ENCODE results near the gene RIC8B. TPM values are rescaled to one million over a fixed set of nuclear protein-coding genes. Genes with fewer than 3 reads are reported as not detected.

The RIC8B gene
- total and polyA plus RNA-seq, 2 of the 8 experiments (the other 6 are each of a cell fraction or from before 2014, with no cell fraction given) = 8.2 to 25.3 TPM

DNA sequence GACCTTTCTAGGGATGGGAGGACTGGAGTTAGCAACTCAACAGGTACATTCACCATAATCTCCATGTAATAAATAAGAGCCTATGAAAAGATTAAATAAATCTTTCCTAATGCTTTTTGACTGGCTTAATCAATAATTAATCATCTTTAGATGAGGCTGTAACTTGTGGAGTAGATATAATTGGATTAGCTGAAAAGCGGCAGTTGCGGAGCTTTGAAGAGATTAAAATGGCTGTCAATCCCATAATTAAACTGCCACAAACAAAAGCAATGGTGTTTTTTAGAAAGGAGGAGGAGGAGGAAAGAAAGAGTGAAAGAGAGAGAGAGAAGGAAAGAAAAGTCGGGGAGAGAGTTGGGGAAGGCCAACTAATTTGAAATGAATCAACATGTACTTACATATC is 110.5 kb downstream of the RIC8B start:
- FAIRE-seq (no peak), DNase-seq (ENCODE audit: low read depth in 1 of 2, low spot score in 2 of 2) (no peak)
- no peak overlapping the region for H2BK20ac ChIP-seq (ENCODE audit: low read length)
- H3K79me1 ChIP-seq (ENCODE audit: low read depth, low read length) = no peaks in the 10 kb centered on the region
- no peaks in the 10 kb centered on the region for H4K20me1 ChIP-seq (replicated peaks in 1 of 2; ENCODE audit: control insufficient read depth in 1 of 2, insufficient read depth in 2 of 2, low read length in 2 of 2)
- H3K23me2 ChIP-seq (ENCODE audit: low read depth, low read length) = no peaks in the 10 kb centered on the region
- no peak overlapping the region for H2BK5ac ChIP-seq (ENCODE audit: low read depth, low read length)
- no peak overlapping the region for H2BK15ac ChIP-seq (ENCODE audit: low read length)
- H3K14ac ChIP-seq (ENCODE audit: insufficient read length) = no peak overlapping the region
- TF ChIP-seq RFX5 (IDR thresholded peaks at IDR 0.05; ENCODE audit: borderline replicate concordance, low read depth, low read length) (no peak), SUZ12 (IDR thresholded peaks at IDR 0.05; ENCODE audit: low read length) (no peak), HDAC2 (IDR thresholded peaks at IDR 0.05; ENCODE audit: borderline replicate concordance in 1 of 2, low read depth in 2 of 2, low read length in 2 of 2) (no peak)
- TF ChIP-seq, protein P1, sequence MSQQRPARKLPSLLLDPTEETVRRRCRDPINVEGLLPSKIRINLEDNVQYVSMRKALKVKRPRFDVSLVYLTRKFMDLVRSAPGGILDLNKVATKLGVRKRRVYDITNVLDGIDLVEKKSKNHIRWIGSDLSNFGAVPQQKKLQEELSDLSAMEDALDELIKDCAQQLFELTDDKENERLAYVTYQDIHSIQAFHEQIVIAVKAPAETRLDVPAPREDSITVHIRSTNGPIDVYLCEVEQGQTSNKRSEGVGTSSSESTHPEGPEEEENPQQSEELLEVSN (IDR thresholded peaks at IDR 0.05) = no peak
- no peak overlapping the region for H3K18ac ChIP-seq (ENCODE audit: extremely low read depth, low read length)
- no peak overlapping the region for H3K56ac ChIP-seq (replicated peaks; ENCODE audit: insufficient read length, low read depth, low read length)
- no peak overlapping the region for H2AFZ ChIP-seq (ENCODE audit: low read length)
- ChIA-PET CTCF (ENCODE audit: partially characterized antibody) (interaction anchor here (0.9 to 3.0 kb wide), 4 partner anchors 8 to 161 kb away, joined by 3 to 6 read pairs (median 4); no protein-coding TSS in a partner anchor), POLR2A (ENCODE audit: partially characterized antibody) (interaction anchor here (1.0 kb wide), 1 partner anchor 45 kb away, joined by 3 read pairs; no protein-coding TSS in a partner anchor)
- H3K23ac ChIP-seq (ENCODE audit: insufficient read length) = no peak overlapping the region
- H3K9me3 ChIP-seq (ENCODE audit: insufficient read depth in 2 of 2, low read depth in 1 of 2, low read length in 1 of 2) = no peaks in the 10 kb centered on the region
- no peak overlapping the region for H2BK120ac ChIP-seq (replicated peaks; ENCODE audit: low read depth, low read length)
- no peak overlapping the region for H3K4me3 ChIP-seq (ENCODE audit: extremely low read depth in 1 of 4, insufficient read depth in 2 of 4, low read depth in 3 of 4, low read length in 4 of 4)
- H3K4ac ChIP-seq (replicated peaks; ENCODE audit: insufficient read length, low read depth, low read length) = no peak overlapping the region
- H3K9ac ChIP-seq (replicated peaks in 1 of 4; ENCODE audit: extremely low read depth in 1 of 4, low read depth in 3 of 4, low read length in 3 of 4) = no peak overlapping the region
- H3K79me2 ChIP-seq (ENCODE audit: control insufficient read depth in 1 of 2, insufficient read depth in 2 of 2, low read length in 2 of 2) = no peaks in the 10 kb centered on the region
- peaks cover 2 to 54% (median 21%) of the 10 kb centered on the region in 4 experiments for H3K36me3 ChIP-seq (ENCODE audit: control insufficient read depth in 2 of 4, insufficient read depth in 4 of 4, low read length in 3 of 4)
- no peak overlapping the region for H4K5ac ChIP-seq (ENCODE audit: insufficient read length, low read depth, low read length)
- no peak overlapping the region for H2AK5ac ChIP-seq (ENCODE audit: low read depth, low read length)
- H3K4me1 ChIP-seq (replicated peaks in 1 of 4; ENCODE audit: control insufficient read depth in 3 of 4, insufficient read depth in 4 of 4, low read length in 3 of 4) = no peaks in the 10 kb centered on the region
- no peak overlapping the region for H4K8ac ChIP-seq (ENCODE audit: extremely low read depth, insufficient read depth, low read length)
- no peak overlapping the region for H3K4me2 ChIP-seq (ENCODE audit: insufficient read depth in 1 of 2, low read depth in 2 of 2, low read length in 2 of 2)
- no peak overlapping the region for H4K91ac ChIP-seq (replicated peaks; ENCODE audit: insufficient read length, low read length)
- 98 to 100% methylated on average over 1 to 3 of the region's 3 CpGs for WGBS, 2 experiments (ENCODE audit: extremely low coverage in 1 of 2, insufficient coverage in 1 of 2, insufficient read length in 1 of 2, insufficient replicate concordance in 2 of 2, low coverage in 1 of 2, low lambda C conversion rate in 2 of 2, missing lambda C conversion rate in 1 of 2)
- H2BK12ac ChIP-seq (ENCODE audit: low read depth, low read length) = no peak overlapping the region
- H3K27me3 ChIP-seq (replicated peaks in 1 of 4; ENCODE audit: control insufficient read depth in 3 of 4, extremely low read depth in 1 of 4, insufficient read depth in 3 of 4, low read length in 3 of 4) = no peaks in the 10 kb centered on the region
- H3K27ac ChIP-seq (ENCODE audit: low read depth, low read length) = no peak overlapping the region
